K562 (cell line): ENCODE data around the gene PHLDB1. TPM values are rescaled to one million over a fixed set of nuclear protein-coding genes. Genes with fewer than 3 reads are reported as not detected.

Source experiments
- CREM ChIP-seq: IDR thresholded peaks from 2 replicates; pipeline ENCODE4 v1.6.1; 2014; ENCODE audit warnings: antibody characterized with exemption, low read depth
- CSDE1 ChIP-seq, 2 experiments: fragments of 450-650 bp; IDR thresholded peaks; 2 replicates each; pipeline ENCODE4 v1.6.1; 2016; ENCODE audit warnings: mild to moderate bottlenecking in 1 of 2
- EGR1 ChIP-seq: fragments of 450-650 bp; conservative IDR thresholded peaks from 2 replicates; pipeline ENCODE4 v1.6.1; 2017; ENCODE audit warnings: mild to moderate bottlenecking
- FIP1L1 ChIP-seq: fragments of 200-400 bp; formaldehyde crosslinking; IDR thresholded peaks from 2 replicates; pipeline ENCODE4 v1.6.1; 2018; ENCODE audit warnings: mild to moderate bottlenecking, low read depth, low read length; ENCODE audit not compliant: poor library complexity, severe bottlenecking
- GATAD2B ChIP-seq: fragments of 450-650 bp; IDR thresholded peaks from 2 replicates; pipeline ENCODE4 v1.6.1; 2017; ENCODE audit warnings: mild to moderate bottlenecking, borderline replicate concordance
- HIVEP1 ChIP-seq: fragments of 250-450 bp; sonication (Bioruptor Pico); IDR thresholded peaks from 2 replicates; pipeline ENCODE4 v1.4.0; 2020; ENCODE audit warnings: mild to moderate bottlenecking
- HNRNPL ChIP-seq: fragments of 200-400 bp; formaldehyde crosslinking; IDR thresholded peaks from 2 replicates; pipeline ENCODE4 v1.6.1; 2017; ENCODE audit warnings: low read depth, mild to moderate bottlenecking, low read length
- MCM7 ChIP-seq, 2 experiments: fragments of 450-650 bp; IDR thresholded peaks; 2 replicates each; pipeline ENCODE4 v1.6.1; 2016 to 2018
- MLX ChIP-seq, 2 experiments: fragments of 450-650 bp in 1 of 2; sonication (generic) in 1 of 2; formaldehyde crosslinking; conservative IDR thresholded peaks; 2 replicates each; pipeline versions ENCODE4 v1.4.0 to v1.8.1; 2020 to 2022; ENCODE audit warnings: mild to moderate bottlenecking in 1 of 2, missing genetic modification reagents in 1 of 2
- MTA1 ChIP-seq: fragments of 450-650 bp; IDR thresholded peaks from 2 replicates; pipeline ENCODE4 v1.6.1; 2017; ENCODE audit warnings: borderline replicate concordance
- NBN ChIP-seq: fragments of 450-650 bp; IDR thresholded peaks from 2 replicates; pipeline ENCODE4 v1.6.1; 2016; ENCODE audit warnings: low read depth, mild to moderate bottlenecking
- OTX1 ChIP-seq: fragments of 450-650 bp; formaldehyde crosslinking; IDR thresholded peaks from 2 replicates; pipeline ENCODE4 v1.4.0; 2022; ENCODE audit warnings: mild to moderate bottlenecking
- RFX7 ChIP-seq: fragments of 250-450 bp; sonication (Bioruptor Pico); IDR thresholded peaks from 2 replicates; pipeline ENCODE4 v1.5.1; 2021; ENCODE audit warnings: mild to moderate bottlenecking
- SMARCA5 ChIP-seq: fragments of 450-650 bp; IDR thresholded peaks from 2 replicates; pipeline ENCODE4 v1.6.1; 2016
- TFAP4 ChIP-seq: sonication (generic); formaldehyde crosslinking; IDR thresholded peaks from 2 replicates; pipeline ENCODE4 v1.8.0; 2022; ENCODE audit warnings: missing genetic modification reagents, mild to moderate bottlenecking, moderate library complexity, borderline replicate concordance
- ZBTB43 ChIP-seq: sonication (generic); formaldehyde crosslinking; IDR thresholded peaks from 2 replicates; pipeline ENCODE4 v1.8.0; 2023; ENCODE audit warnings: mild to moderate bottlenecking, missing genetic modification reagents
- polyA plus RNA-seq, 8 experiments: library from polyadenylated mRNA; depleted of rRNA in 4 of 8; stranded (reverse) in 5 of 8; unstranded in 3 of 8; fragments of >200 nt; fragmentation: Nextera tagmentation in 2 of 8; fragmentation: Illumina TruSeq in 1 of 8; extraction: Ambion mirVana in 2 of 8; extraction: Trizol in 1 of 8; gene quantifications; 2 replicates each; pipeline versions ENCODE4 v1.2.1 to v1.2.3, GENCODE V29; 2011 to 2014; ENCODE audit warnings: inconsistent platforms in 1 of 8, missing spikeins in 1 of 8
- total RNA-seq, 7 experiments: library from RNA; depleted of rRNA in 6 of 7; stranded (reverse); fragments of >200 nt in 6 of 7; fragmentation: Illumina TruSeq in 2 of 7; extraction: Trizol in 2 of 7; gene quantifications; 2 replicates each; pipeline versions ENCODE4 v1.2.1 to v1.2.3, GENCODE V29; 2011 to 2021; ENCODE audit warnings: low replicate concordance in 1 of 7

PHLDB1 gene
- total and polyA plus RNA-seq, 9 of the 15 experiments (the other 6 are each of a cell fraction or from before 2014, with no cell fraction given), result 2.0 to 28.7 (median 16.2) TPM

GRCh38 chr11:118608360-118609227 lies 1.2 kb downstream of the PHLDB1 start (continued):
- peak in 1 of 2 experiments; percentile 68; a peak in 1 of 4 replicates for TF ChIP-seq MLX (CRISPR knock-in tag; conservative IDR thresholded peaks at IDR 0.05)
- no peak for TF ChIP-seq RFX7 (CRISPR knock-in tag)
- TF ChIP-seq GATAD2B, result 0 out of 2 replicates have a peak, but pooled peaks have one; percentile 41
- TF ChIP-seq HNRNPL, result 0 out of 2 replicates have a peak, but pooled peaks have one; percentile 24
- peak; percentile 100 for TF ChIP-seq EGR1
- peak; percentile 22 for TF ChIP-seq FIP1L1
- TF ChIP-seq OTX1 (CRISPR knock-in tag), result 0 out of 2 replicates have a peak, but pooled peaks have one; percentile 34
- peak; percentile 90 for TF ChIP-seq SMARCA5
- TF ChIP-seq NBN, result peak; percentile 85
- TF ChIP-seq MTA1, result peak; percentile 80; the same call in 1 of the 2 replicates
- peak; percentile 71 for TF ChIP-seq TFAP4 (CRISPR knock-in tag)
- no peak for TF ChIP-seq MCM7 (IDR thresholded peaks at IDR 0.05)
- peak; percentile 94 for TF ChIP-seq CREM
- TF ChIP-seq ZBTB43 (CRISPR knock-in tag), result peak; percentile 89; the same call in 1 of the 2 replicates
- TF ChIP-seq CSDE1 (IDR thresholded peaks at IDR 0.05), result peak in 1 of 2 experiments; percentile 67; a peak in 1 of 4 replicates
- 0 out of 2 replicates have a peak, but pooled peaks have one; percentile 5 for TF ChIP-seq HIVEP1 (CRISPR knock-in tag)
